HepG2 (cell line): ENCODE results near the gene PDE9A. TPM values are rescaled to one million over a fixed set of nuclear protein-coding genes. Genes with fewer than 3 reads are reported as not detected.
A peak's percentile ranks its signal among the peaks of the same experiment; 100 is the strongest.

Experiments
- ATF1 ChIP-seq: IDR thresholded peaks from 2 replicates; pipeline ENCODE4 v1.6.1; 2016; ENCODE audit warnings: mild to moderate bottlenecking, control low read depth
- ATF4 ChIP-seq, 2 experiments: fragments of 450-650 bp in 1 of 2; sonication (generic) in 1 of 2; formaldehyde crosslinking; IDR thresholded peaks; 2 replicates each; pipeline versions ENCODE4 v1.5.0 to v1.8.0; 2020 to 2022; ENCODE audit warnings: mild to moderate bottlenecking in 1 of 2, missing genetic modification reagents in 1 of 2
- CBX5 ChIP-seq: sonication (generic); formaldehyde crosslinking; IDR thresholded peaks from 2 replicates; pipeline ENCODE4 v1.4.0; 2020; ENCODE audit warnings: missing genetic modification reagents, borderline replicate concordance
- FOXK1 ChIP-seq: sonication (generic); formaldehyde crosslinking; IDR thresholded peaks from 2 replicates; pipeline ENCODE4 v1.4.0; 2020; ENCODE audit warnings: low read depth, missing genetic modification reagents, borderline replicate concordance
- KLF12 ChIP-seq: sonication (generic); formaldehyde crosslinking; IDR thresholded peaks from 2 replicates; pipeline ENCODE4 v1.4.0; 2020; ENCODE audit warnings: missing genetic modification reagents, borderline replicate concordance
- MAFF ChIP-seq: IDR thresholded peaks from 2 replicates; pipeline ENCODE4 v1.6.1; 2011; ENCODE audit warnings: low read depth, low read length, improper control_type of control experiment
- MED1 ChIP-seq: sonication (generic); formaldehyde crosslinking; IDR thresholded peaks from 2 replicates; pipeline ENCODE4 v1.4.0; 2020; ENCODE audit warnings: missing genetic modification reagents
- MEIS1 ChIP-seq: sonication (generic); formaldehyde crosslinking; IDR thresholded peaks from 2 replicates; pipeline ENCODE4 v1.9.0; 2021; ENCODE audit warnings: mild to moderate bottlenecking, missing genetic modification reagents, moderate library complexity, borderline replicate concordance
- PHF20 ChIP-seq: sonication (generic); formaldehyde crosslinking; IDR thresholded peaks from 2 replicates; pipeline ENCODE4 v1.5.0; 2020; ENCODE audit warnings: mild to moderate bottlenecking, missing genetic modification reagents
- PRPF4 ChIP-seq: fragments of 200-400 bp; formaldehyde crosslinking; IDR thresholded peaks from 2 replicates; pipeline ENCODE4 v1.6.1; 2016; ENCODE audit warnings: low read length, low read depth; ENCODE audit not compliant: poor library complexity, severe bottlenecking
- SIN3B ChIP-seq: fragments of 150-350 bp; IDR thresholded peaks from 2 replicates; pipeline ENCODE4 v1.6.1; 2014; ENCODE audit warnings: low read length
- ZFP36 ChIP-seq: fragments of 150-350 bp; IDR thresholded peaks from 2 replicates; pipeline ENCODE4 v1.6.1; 2018; ENCODE audit warnings: borderline replicate concordance, low read length, low read depth; ENCODE audit not compliant: partially characterized antibody
- ZFP41 ChIP-seq: sonication (generic); formaldehyde crosslinking; IDR thresholded peaks from 2 replicates; pipeline ENCODE4 v1.4.0; 2020; ENCODE audit warnings: mild to moderate bottlenecking, missing genetic modification reagents, borderline replicate concordance
- ZNF253 ChIP-seq: sonication (generic); formaldehyde crosslinking; IDR thresholded peaks from 2 replicates; pipeline ENCODE4 v1.8.0; 2022; ENCODE audit warnings: mild to moderate bottlenecking, missing genetic modification reagents, borderline replicate concordance
- ZNF441 ChIP-seq: sonication (generic); formaldehyde crosslinking; IDR thresholded peaks from 2 replicates; pipeline ENCODE4 v1.7.0; 2021; ENCODE audit warnings: missing genetic modification reagents, borderline replicate concordance
- ZNF543 ChIP-seq: sonication (generic); formaldehyde crosslinking; IDR thresholded peaks from 2 replicates; pipeline ENCODE4 v1.4.0; 2020; ENCODE audit warnings: mild to moderate bottlenecking, missing genetic modification reagents
- ZNF570 ChIP-seq: sonication (generic); formaldehyde crosslinking; IDR thresholded peaks from 2 replicates; pipeline ENCODE4 v1.4.0; 2020; ENCODE audit warnings: mild to moderate bottlenecking, missing genetic modification reagents, borderline replicate concordance
- ZNF746 ChIP-seq: sonication (generic); formaldehyde crosslinking; IDR thresholded peaks from 2 replicates; pipeline ENCODE4 v1.8.0; 2022; ENCODE audit warnings: mild to moderate bottlenecking, missing genetic modification reagents
- polyA plus RNA-seq, 8 experiments: library from polyadenylated mRNA; depleted of rRNA in 3 of 8; stranded (reverse) in 7 of 8; unstranded in 1 of 8; fragments of >200 nt; fragmentation: Illumina TruSeq in 4 of 8; extraction: Trizol in 4 of 8; gene quantifications; 2 replicates each; pipeline versions ENCODE4 v1.2.1 to v1.2.3, GENCODE V29; 2011 to 2016; ENCODE audit warnings: low read depth in 4 of 8, missing spikeins in 1 of 8, mixed read lengths in 1 of 8; ENCODE audit not compliant: insufficient read depth in 1 of 8
- total RNA-seq, 5 experiments: library from RNA; depleted of rRNA; stranded (reverse); fragments of >200 nt; fragmentation: Illumina TruSeq; extraction: Trizol; gene quantifications; 2 replicates each; pipeline ENCODE4 v1.2.3, GENCODE V29; 2016; ENCODE audit warnings: low read depth in 1 of 5
- TF ChIP-seq, protein P1 (sequence below): sonication (generic); formaldehyde crosslinking; IDR thresholded peaks from 2 replicates; pipeline ENCODE4 v1.5.1; 2020; ENCODE audit warnings: mild to moderate bottlenecking, missing genetic modification reagents
- TF ChIP-seq, protein P2 (sequence below): sonication (generic); formaldehyde crosslinking; IDR thresholded peaks from 2 replicates; pipeline ENCODE4 v1.4.0; 2020; ENCODE audit warnings: missing genetic modification reagents
- TF ChIP-seq, protein P3 (sequence below): sonication (generic); formaldehyde crosslinking; IDR thresholded peaks from 2 replicates; pipeline ENCODE4 v1.8.1; 2023; ENCODE audit warnings: mild to moderate bottlenecking, missing genetic modification reagents

Gene PDE9A
- total and polyA plus RNA-seq, 2 of the 13 experiments (the other 11 are each of a cell fraction or from before 2014, with no cell fraction given): 4.6 to 19.7 TPM

GRCh38 chr21:42724226-42724920, 71.0 kb downstream of the PDE9A start (continued):
- TF ChIP-seq, protein P1, sequence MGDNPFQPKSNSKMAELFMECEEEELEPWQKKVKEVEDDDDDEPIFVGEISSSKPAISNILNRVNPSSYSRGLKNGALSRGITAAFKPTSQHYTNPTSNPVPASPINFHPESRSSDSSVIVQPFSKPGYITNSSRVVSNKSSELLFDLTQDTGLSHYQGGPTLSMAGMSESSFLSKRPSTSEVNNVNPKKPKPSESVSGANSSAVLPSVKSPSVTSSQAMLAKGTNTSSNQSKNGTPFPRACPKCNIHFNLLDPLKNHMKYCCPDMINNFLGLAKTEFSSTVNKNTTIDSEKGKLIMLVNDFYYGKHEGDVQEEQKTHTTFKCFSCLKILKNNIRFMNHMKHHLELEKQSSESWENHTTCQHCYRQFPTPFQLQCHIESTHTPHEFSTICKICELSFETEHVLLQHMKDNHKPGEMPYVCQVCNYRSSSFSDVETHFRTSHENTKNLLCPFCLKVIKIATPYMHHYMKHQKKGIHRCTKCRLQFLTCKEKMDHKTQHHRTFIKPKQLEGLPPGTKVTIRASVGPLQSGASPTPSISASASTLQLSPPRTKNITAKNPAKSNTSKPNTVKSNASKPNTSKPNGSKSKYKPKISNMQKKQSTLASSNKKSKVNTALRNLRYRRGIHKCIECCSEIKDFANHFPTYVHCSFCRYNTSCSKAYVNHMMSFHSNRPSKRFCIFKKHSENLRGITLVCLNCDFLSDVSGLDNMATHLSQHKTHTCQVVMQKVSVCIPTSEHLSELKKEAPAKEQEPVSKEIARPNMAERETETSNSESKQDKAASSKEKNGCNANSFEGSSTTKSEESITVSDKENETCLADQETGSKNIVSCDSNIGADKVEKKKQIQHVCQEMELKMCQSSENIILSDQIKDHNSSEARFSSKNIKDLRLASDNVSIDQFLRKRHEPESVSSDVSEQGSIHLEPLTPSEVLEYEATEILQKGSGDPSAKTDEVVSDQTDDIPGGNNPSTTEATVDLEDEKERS (CRISPR knock-in tag): no peak
- TF ChIP-seq ZNF253 (CRISPR knock-in tag): no peak
- TF ChIP-seq MED1 (CRISPR knock-in tag): peak; percentile 89
- TF ChIP-seq MAFF: peak; percentile 84
- no peak for TF ChIP-seq FOXK1 (CRISPR knock-in tag)
- TF ChIP-seq, protein P2, sequence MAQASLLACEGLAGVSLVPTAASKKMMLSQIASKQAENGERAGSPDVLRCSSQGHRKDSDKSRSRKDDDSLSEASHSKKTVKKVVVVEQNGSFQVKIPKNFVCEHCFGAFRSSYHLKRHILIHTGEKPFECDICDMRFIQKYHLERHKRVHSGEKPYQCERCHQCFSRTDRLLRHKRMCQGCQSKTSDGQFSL (CRISPR knock-in tag): no peak
- TF ChIP-seq MEIS1: 0 out of 2 replicates have a peak, but pooled peaks have one; percentile 39
- no peak for TF ChIP-seq PHF20 (CRISPR knock-in tag)
- no peak for TF ChIP-seq ZFP41 (CRISPR knock-in tag)
- no peak for TF ChIP-seq ZNF441 (CRISPR knock-in tag)
- no peak for TF ChIP-seq ATF1 (CRISPR knock-in tag)
- TF ChIP-seq ZNF570: no peak
- no peak for TF ChIP-seq SIN3B
- TF ChIP-seq ZFP36: no peak
- TF ChIP-seq CBX5 (CRISPR knock-in tag): no peak
- TF ChIP-seq PRPF4: no peak
- no peak for TF ChIP-seq KLF12 (CRISPR knock-in tag)
- TF ChIP-seq ZNF543 (CRISPR knock-in tag): no peak
- TF ChIP-seq, protein P3, sequence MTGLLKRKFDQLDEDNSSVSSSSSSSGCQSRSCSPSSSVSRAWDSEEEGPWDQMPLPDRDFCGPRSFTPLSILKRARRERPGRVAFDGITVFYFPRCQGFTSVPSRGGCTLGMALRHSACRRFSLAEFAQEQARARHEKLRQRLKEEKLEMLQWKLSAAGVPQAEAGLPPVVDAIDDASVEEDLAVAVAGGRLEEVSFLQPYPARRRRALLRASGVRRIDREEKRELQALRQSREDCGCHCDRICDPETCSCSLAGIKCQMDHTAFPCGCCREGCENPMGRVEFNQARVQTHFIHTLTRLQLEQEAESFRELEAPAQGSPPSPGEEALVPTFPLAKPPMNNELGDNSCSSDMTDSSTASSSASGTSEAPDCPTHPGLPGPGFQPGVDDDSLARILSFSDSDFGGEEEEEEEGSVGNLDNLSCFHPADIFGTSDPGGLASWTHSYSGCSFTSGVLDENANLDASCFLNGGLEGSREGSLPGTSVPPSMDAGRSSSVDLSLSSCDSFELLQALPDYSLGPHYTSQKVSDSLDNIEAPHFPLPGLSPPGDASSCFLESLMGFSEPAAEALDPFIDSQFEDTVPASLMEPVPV: no peak
- no peak for TF ChIP-seq ATF4 (CRISPR knock-in tag; IDR thresholded peaks at IDR 0.05)
- TF ChIP-seq ZNF746 (CRISPR knock-in tag): no peak
